CD4-positive, alpha-beta T cell (primary cell): ENCODE data around the gene SLC8A2. TPM values are rescaled to one million over a fixed set of nuclear protein-coding genes. Genes with fewer than 3 reads are reported as not detected.

ENCODE experiments used
- ATAC-seq: fragments of 200-7000 bp; cut with Tn5 transposase; one replicate; pipeline ENCODE4 v1.10.0; 2022; ENCODE audit warnings: mild to moderate bottlenecking; ENCODE audit not compliant: poor library complexity
- CTCF ChIA-PET: fragments of 350-600 bp; sonication (Branson Sonifier 250); formaldehyde crosslinking; loops from one replicate; lab custom pipeline; 2021; ENCODE audit warnings: antibody characterized with exemption, inconsistent platforms; lab: Charles Lee
- POLR2A ChIA-PET: fragments of 350-600 bp; sonication (Branson Sonifier 250); formaldehyde crosslinking; loops from one replicate; lab custom pipeline; 2021; ENCODE audit warnings: antibody characterized with exemption, inconsistent platforms; lab: Charles Lee
- DNase-seq, 14 experiments: peaks; one replicate each; pipeline ENCODE4 v3.0.0-alpha.2; 2013 to 2020; ENCODE audit warnings: mixed read lengths in 2 of 14
- H3K27ac ChIP-seq, 2 donors: one replicate each; pipeline versions ENCODE4 v1.5.1 to v1.7.0; 2013; ENCODE audit warnings: low read length in 2 of 2, low read depth in 1 of 2, mild to moderate bottlenecking in 1 of 2
- H3K27me3 ChIP-seq, 2 experiments: 1 replicate in 1 of 2; 2 replicates in 1 of 2; pipeline versions ENCODE4 v1.6.1 to v1.7.0; 2013; ENCODE audit warnings: low read length in 2 of 2, control low read depth in 1 of 2, mild to moderate bottlenecking in 1 of 2, moderate library complexity in 1 of 2; ENCODE audit not compliant: insufficient read depth in 2 of 2, control insufficient read depth in 1 of 2
- H3K36me3 ChIP-seq: one replicate; pipeline ENCODE4 v1.6.1; 2013; ENCODE audit warnings: low read length, control low read depth; ENCODE audit not compliant: insufficient read depth
- H3K4me1 ChIP-seq: one replicate; pipeline ENCODE4 v1.6.1; 2013; ENCODE audit warnings: low read length, control low read depth; ENCODE audit not compliant: insufficient read depth
- H3K4me3 ChIP-seq: one replicate; pipeline ENCODE4 v1.5.1; 2013; ENCODE audit warnings: mild to moderate bottlenecking, low read length, moderate library complexity
- H3K9me3 ChIP-seq, 2 experiments: 1 replicate in 1 of 2; 2 replicates in 1 of 2; pipeline versions ENCODE4 v1.6.1 to v1.7.0; 2013; ENCODE audit warnings: low read length in 2 of 2, mild to moderate bottlenecking in 2 of 2, control low read depth in 1 of 2, moderate library complexity in 1 of 2; ENCODE audit not compliant: control insufficient read depth in 1 of 2, insufficient read depth in 1 of 2
- H3K27ac Mint-ChIP-seq: one replicate; pipeline ENCODE4 v1.8.0; 2020; ENCODE audit warnings: mixed read lengths
- H3K27me3 Mint-ChIP-seq: one replicate; pipeline ENCODE4 v1.8.0; 2021; ENCODE audit warnings: mixed read lengths
- H3K36me3 Mint-ChIP-seq: one replicate; pipeline ENCODE4 v1.8.0; 2021; ENCODE audit warnings: low read depth, mixed read lengths
- H3K4me1 Mint-ChIP-seq: one replicate; pipeline ENCODE4 v1.8.0; 2021; ENCODE audit warnings: low read depth, mixed read lengths
- H3K4me3 Mint-ChIP-seq: one replicate; pipeline ENCODE4 v1.8.0; 2020; ENCODE audit warnings: mild to moderate bottlenecking, mixed read lengths
- H3K9me3 Mint-ChIP-seq: one replicate; pipeline ENCODE4 v1.8.0; 2020; ENCODE audit warnings: mixed read lengths
- intact Hi-C, 2 experiments: fragments of 100-400 bp; cut with DNase I in 1 of 2; cut with micrococcal nuclease in 1 of 2; formaldehyde crosslinking; loops; one replicate each; pipeline versions ENCODE4 v1.15.1 to v1.9.0; 2023 to 2025; cut with DNase I, micrococcal nuclease
- total RNA-seq, 174 experiments: library from RNA in 2 of 174; stranded (reverse) in 2 of 174; gene quantifications; one replicate each; pipeline ENCODE4 v1.2.3 and lab custom pipeline; 2021 to 2026
- TF ChIP-seq, protein P1 (sequence below): fragments of 200-600 bp; IDR thresholded peaks from one replicate; pipeline ENCODE4 v1.8.0; 2022; ENCODE audit warnings: antibody characterized with exemption, mild to moderate bottlenecking

SLC8A2 gene
- total RNA-seq, 2 experiments from 2014 or later = not detected

- Mint-ChIP-seq H3K27ac (no peak overlapping the region), H3K36me3 (peaks cover 52% of the 10 kb centered on the region), H3K9me3 (no peaks in the 10 kb centered on the region), H3K4me3 (no peak overlapping the region), H3K27me3 (no peaks in the 10 kb centered on the region), H3K4me1 (peaks cover 28% of the 10 kb centered on the region)
- Histone ChIP-seq H3K27ac (no peak overlapping the region), H3K36me3 (peaks cover 47% of the 10 kb centered on the region), H3K4me3 (no peak overlapping the region), H3K4me1 (peaks cover 17% of the 10 kb centered on the region), H3K9me3 (no peaks in the 10 kb centered on the region), H3K27me3 (no peaks in the 10 kb centered on the region)
- CTCF ChIA-PET = no interaction called here
- ATAC-seq (no peak), DNase-seq (peak in 1 of 14 experiments; percentile 16)
- intact Hi-C loops = no loop called here
- POLR2A ChIA-PET = interaction anchor here (0.6 kb wide), 1 partner anchor 154 kb away, joined by 3 read pairs; no protein-coding TSS in a partner anchor
- TF ChIP-seq, protein P1, sequence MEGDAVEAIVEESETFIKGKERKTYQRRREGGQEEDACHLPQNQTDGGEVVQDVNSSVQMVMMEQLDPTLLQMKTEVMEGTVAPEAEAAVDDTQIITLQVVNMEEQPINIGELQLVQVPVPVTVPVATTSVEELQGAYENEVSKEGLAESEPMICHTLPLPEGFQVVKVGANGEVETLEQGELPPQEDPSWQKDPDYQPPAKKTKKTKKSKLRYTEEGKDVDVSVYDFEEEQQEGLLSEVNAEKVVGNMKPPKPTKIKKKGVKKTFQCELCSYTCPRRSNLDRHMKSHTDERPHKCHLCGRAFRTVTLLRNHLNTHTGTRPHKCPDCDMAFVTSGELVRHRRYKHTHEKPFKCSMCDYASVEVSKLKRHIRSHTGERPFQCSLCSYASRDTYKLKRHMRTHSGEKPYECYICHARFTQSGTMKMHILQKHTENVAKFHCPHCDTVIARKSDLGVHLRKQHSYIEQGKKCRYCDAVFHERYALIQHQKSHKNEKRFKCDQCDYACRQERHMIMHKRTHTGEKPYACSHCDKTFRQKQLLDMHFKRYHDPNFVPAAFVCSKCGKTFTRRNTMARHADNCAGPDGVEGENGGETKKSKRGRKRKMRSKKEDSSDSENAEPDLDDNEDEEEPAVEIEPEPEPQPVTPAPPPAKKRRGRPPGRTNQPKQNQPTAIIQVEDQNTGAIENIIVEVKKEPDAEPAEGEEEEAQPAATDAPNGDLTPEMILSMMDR = no peak
Observed at GRCh38 chr19:47381121-47381520, 90.6 kb downstream of the SLC8A2 start.

DNA sequence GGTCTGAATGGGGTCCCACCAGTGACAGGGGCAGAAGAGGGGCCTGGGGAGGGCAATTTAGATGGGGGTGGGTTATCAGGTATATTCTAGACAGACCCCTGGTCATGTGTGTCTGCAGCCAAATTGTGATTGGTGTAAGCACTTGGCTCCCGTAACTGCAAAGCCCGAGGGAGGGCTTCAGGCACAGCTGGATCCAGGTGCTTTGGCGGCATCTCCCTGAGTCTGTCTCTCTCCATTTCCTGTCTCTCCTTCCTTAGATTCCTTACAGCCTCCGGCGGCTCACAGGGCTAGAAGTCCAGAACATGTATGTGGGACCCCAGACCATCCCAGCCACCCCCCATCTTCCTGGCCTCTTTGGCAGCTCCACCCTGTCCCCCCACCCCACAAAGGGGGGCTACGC is 91.1 kb downstream of the SLC8A2 start:
- H3K27ac Mint-ChIP-seq = no peak overlapping the region
- DNase-seq (no peak), ATAC-seq (no peak)
- H3K4me3 Mint-ChIP-seq = no peak overlapping the region
- peaks cover 28% of the 10 kb centered on the region for H3K4me1 Mint-ChIP-seq
- Histone ChIP-seq H3K27me3 (no peaks in the 10 kb centered on the region), H3K27ac (no peak overlapping the region), H3K9me3 (no peaks in the 10 kb centered on the region), H3K36me3 (peaks cover 53% of the 10 kb centered on the region), H3K4me3 (no peak overlapping the region), H3K4me1 (peaks cover 17% of the 10 kb centered on the region)
- H3K9me3 Mint-ChIP-seq = no peaks in the 10 kb centered on the region
- TF ChIP-seq, protein P1 = no peak
- intact Hi-C loops = no loop called here
- ChIA-PET CTCF (no interaction called here), POLR2A (no interaction called here)
- peaks cover 57% of the 10 kb centered on the region for H3K36me3 Mint-ChIP-seq
- H3K27me3 Mint-ChIP-seq = no peaks in the 10 kb centered on the region

GRCh38 chr19:47379381-47379938 is 92.2 kb downstream of the SLC8A2 start:
- POLR2A ChIA-PET = no interaction called here
- no peaks in the 10 kb centered on the region for H3K27me3 ChIP-seq

More at GRCh38 chr19:47379381-47379938, 92.2 kb downstream of the SLC8A2 start:
- Mint-ChIP-seq H3K36me3 (peaks cover 60% of the 10 kb centered on the region), H3K4me1 (peaks cover 28% of the 10 kb centered on the region), H3K27ac (no peak overlapping the region), H3K9me3 (no peaks in the 10 kb centered on the region), H3K27me3 (no peaks in the 10 kb centered on the region), H3K4me3 (no peak overlapping the region)
- Histone ChIP-seq H3K9me3 (no peaks in the 10 kb centered on the region), H3K4me3 (no peak overlapping the region), H3K4me1 (peaks cover 17% of the 10 kb centered on the region), H3K27ac (no peak overlapping the region), H3K36me3 (peaks cover 64% of the 10 kb centered on the region)
- CTCF ChIA-PET = no interaction called here
- DNase-seq (no peak), ATAC-seq (no peak)
- intact Hi-C loops = no loop called here
- TF ChIP-seq, protein P1 = no peak
